ENCODE data around the gene MED25. TPM values are rescaled to one million over a fixed set of nuclear protein-coding genes. Genes with fewer than 3 reads are reported as not detected.

MED25 gene
- total RNA-seq, 2 donors from 2014 or later, result 89.1 to 90.0 TPM

DNA sequence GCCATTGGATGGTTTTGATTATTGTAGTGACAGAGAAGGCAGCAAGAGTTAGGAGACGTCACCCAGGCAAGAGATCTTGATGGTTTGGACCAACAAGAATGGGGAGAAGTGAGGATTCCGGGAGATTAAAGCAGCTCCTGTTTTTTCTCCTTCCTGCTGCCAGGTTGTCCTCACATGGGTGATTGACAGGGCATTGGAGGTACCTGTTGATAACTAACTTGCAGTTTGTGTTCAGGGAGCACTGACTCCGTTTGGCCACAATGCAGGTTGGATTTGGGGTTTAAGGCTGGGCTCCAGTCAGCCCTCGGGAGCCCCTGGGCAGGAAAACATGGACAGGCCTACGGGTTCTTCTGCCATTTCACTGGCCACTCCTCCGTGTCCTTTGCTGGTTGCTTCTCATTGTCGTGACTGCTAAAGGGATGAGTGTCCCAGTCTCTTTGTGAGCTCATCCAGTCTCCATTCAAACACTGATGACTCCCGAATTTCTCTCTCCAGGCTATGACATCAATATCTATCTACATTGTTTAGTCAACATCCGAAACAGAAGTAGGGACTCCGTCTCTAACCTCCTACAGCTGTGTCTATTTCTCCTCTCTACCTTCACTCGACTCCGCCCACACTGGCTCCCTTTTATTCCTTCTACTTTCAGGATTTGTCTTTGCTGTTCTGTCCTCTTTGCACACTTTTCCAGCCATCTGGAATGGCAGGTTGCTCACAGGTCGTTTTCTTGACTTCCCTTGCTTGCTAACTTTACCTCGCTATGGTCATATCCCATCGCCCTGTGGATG is 31.5 kb downstream of the MED25 start:
- Histone ChIP-seq H3K4me3 (ENCODE audit: low read length) (peak overlapping the region; percentile 91), H3K36me3 (ENCODE audit: control insufficient read depth, insufficient read depth, low read length) (peaks cover 17% of the 10 kb centered on the region), H3K4me1 (ENCODE audit: control insufficient read depth, insufficient read depth, low read length) (peaks cover 5% of the 10 kb centered on the region), H3K9me3 (ENCODE audit: control insufficient read depth, low read length) (peaks cover 7% of the 10 kb centered on the region), H3K27me3 (ENCODE audit: control insufficient read depth, insufficient read depth, low read length, poor library complexity, severe bottlenecking) (no peaks in the 10 kb centered on the region), H3K27ac (ENCODE audit: low read depth, low read length) (no peak overlapping the region), H3K9ac (ENCODE audit: extremely low read depth, low read length, poor library complexity, severe bottlenecking) (peak overlapping the region; percentile 98)
- Mint-ChIP-seq H3K9me3 (peaks cover 7% of the 10 kb centered on the region), H3K36me3 (ENCODE audit: low read depth) (peaks cover 30% of the 10 kb centered on the region), H3K27ac (peak overlapping the region; percentile 60), H3K4me3 (peak overlapping the region; percentile 86), H3K27me3 (ENCODE audit: insufficient read depth) (no peaks in the 10 kb centered on the region), H3K4me1 (peaks cover 21% of the 10 kb centered on the region)
- 91 to 93% methylated on average over 15 of the region's 15 CpGs for WGBS, 2 experiments (ENCODE audit: insufficient coverage in 1 of 2, insufficient read length in 1 of 2)
- no peak for DNase-seq
- no peak for TF ChIP-seq CTCF (conservative IDR thresholded peaks at IDR 0.05)

- H3K9me3 Mint-ChIP-seq, result peaks cover 7% of the 10 kb centered on the region
- H3K27me3 ChIP-seq (ENCODE audit: control insufficient read depth, insufficient read depth, low read length, poor library complexity, severe bottlenecking), result no peaks in the 10 kb centered on the region
- no peak for TF ChIP-seq CTCF (conservative IDR thresholded peaks at IDR 0.05)
- peaks cover 21% of the 10 kb centered on the region for H3K36me3 ChIP-seq (ENCODE audit: control insufficient read depth, insufficient read depth, low read length)
- peaks cover 21% of the 10 kb centered on the region for H3K4me1 Mint-ChIP-seq
- peaks cover 7% of the 10 kb centered on the region for H3K9me3 ChIP-seq (ENCODE audit: control insufficient read depth, low read length)
- peak overlapping the region; percentile 86 for H3K4me3 Mint-ChIP-seq
- peaks cover 5% of the 10 kb centered on the region for H3K4me1 ChIP-seq (ENCODE audit: control insufficient read depth, insufficient read depth, low read length)
- H3K27ac ChIP-seq (ENCODE audit: low read depth, low read length), result no peak overlapping the region
- H3K36me3 Mint-ChIP-seq (ENCODE audit: low read depth), result peaks cover 30% of the 10 kb centered on the region
- peak overlapping the region; percentile 60 for H3K27ac Mint-ChIP-seq
- peak overlapping the region; percentile 98 for H3K9ac ChIP-seq (ENCODE audit: extremely low read depth, low read length, poor library complexity, severe bottlenecking)
- 72 to 88% methylated on average over 9 to 12 of the region's 12 CpGs for WGBS, 2 experiments (ENCODE audit: insufficient coverage in 1 of 2, insufficient read length in 1 of 2)
- H3K27me3 Mint-ChIP-seq (ENCODE audit: insufficient read depth), result no peaks in the 10 kb centered on the region
- no peak for DNase-seq
- peak overlapping the region; percentile 91 for H3K4me3 ChIP-seq (ENCODE audit: low read length)
These were observed 32.1 kb downstream of the MED25 start for GRCh38 chr19:49850221-49850486.

DNA sequence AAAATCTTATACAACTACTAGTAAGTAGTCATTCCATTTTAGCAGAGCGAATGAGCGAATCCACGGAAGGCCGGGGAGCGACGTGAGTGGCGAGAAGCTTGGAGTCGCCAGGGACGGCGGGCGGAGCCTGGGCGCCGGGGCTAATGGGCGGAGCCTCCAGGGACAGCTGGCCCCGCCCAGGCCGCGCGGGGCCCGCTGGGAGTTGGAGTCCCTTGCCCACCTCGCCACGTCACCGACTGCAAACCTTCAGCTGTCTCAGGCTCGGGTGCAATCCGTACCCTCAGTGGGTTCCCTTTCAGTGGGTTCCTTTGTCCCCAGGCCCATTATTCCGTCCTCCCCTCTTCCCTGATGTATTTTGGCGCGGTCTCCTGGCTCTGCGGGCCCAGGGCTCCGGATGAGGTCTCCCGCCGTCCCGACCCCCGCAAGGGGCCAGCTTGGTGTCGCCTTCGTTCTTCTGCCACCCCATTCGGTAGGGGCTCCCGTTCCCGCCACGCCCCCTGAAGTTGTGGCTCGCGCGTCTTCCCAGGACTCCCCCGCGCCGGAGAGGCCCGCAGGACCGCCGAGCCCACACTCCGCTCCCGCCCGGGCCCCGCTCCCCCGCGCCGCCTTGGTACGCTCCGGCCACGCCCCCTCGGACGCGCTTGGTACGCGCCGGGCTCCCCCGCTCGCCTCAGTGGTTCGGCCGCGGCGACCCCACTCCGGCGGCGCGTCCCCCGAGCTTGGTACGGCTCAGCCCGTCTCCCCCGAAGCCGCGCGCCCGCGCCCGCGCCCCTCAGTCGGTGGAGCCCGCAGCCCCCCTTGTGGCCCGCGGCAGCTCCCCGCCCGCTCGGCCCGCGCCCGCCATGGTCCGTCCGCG is 32.6 kb downstream of the MED25 start, which contains the start of gene PTOV1:
TSS of gene PTOV1 (plus strand) at position 673 of the 856 bp plus-strand sequence.
- Histone ChIP-seq H3K27me3 (ENCODE audit: control insufficient read depth, insufficient read depth, low read length, poor library complexity, severe bottlenecking) (no peaks in the 10 kb centered on the region), H3K4me3 (ENCODE audit: low read length) (peak within 1 kb of the TSS; percentile 91), H3K27ac (ENCODE audit: low read depth, low read length) (peak within 1 kb of the TSS; percentile 99), H3K9me3 (ENCODE audit: control insufficient read depth, low read length) (peaks cover 7% of the 10 kb centered on the region), H3K36me3 (ENCODE audit: control insufficient read depth, insufficient read depth, low read length) (peaks cover 26% of the 10 kb centered on the region), H3K4me1 (ENCODE audit: control insufficient read depth, insufficient read depth, low read length) (peaks cover 5% of the 10 kb centered on the region), H3K9ac (ENCODE audit: extremely low read depth, low read length, poor library complexity, severe bottlenecking) (peak within 1 kb of the TSS; percentile 98)
- Mint-ChIP-seq H3K27me3 (ENCODE audit: insufficient read depth) (no peaks in the 10 kb centered on the region), H3K27ac (peak within 1 kb of the TSS; percentile 98), H3K36me3 (ENCODE audit: low read depth) (peaks cover 35% of the 10 kb centered on the region), H3K4me1 (peaks cover 21% of the 10 kb centered on the region), H3K9me3 (peaks cover 7% of the 10 kb centered on the region), H3K4me3 (peak within 1 kb of the TSS; percentile 86)
- WGBS, 2 experiments (ENCODE audit: insufficient coverage in 1 of 2, insufficient read length in 1 of 2), result 2 to 8% methylated on average over 41 to 98 of the region's 98 CpGs
- peak; percentile 95 for DNase-seq
- TF ChIP-seq CTCF (conservative IDR thresholded peaks at IDR 0.05), result no peak
